Pulmonary artery endothelial cell (primary cell): ENCODE data around the gene AGXT. TPM values are rescaled to one million over a fixed set of nuclear protein-coding genes. Genes with fewer than 3 reads are reported as not detected.

ENCODE experiments used
- DNase-seq: peaks from one replicate; pipeline ENCODE4 v3.0.0-alpha.2; 2011; ENCODE audit warnings: low read depth, low spot score
- total RNA-seq: library from RNA; depleted of rRNA; stranded (reverse); fragments of >200 nt; gene quantifications from 2 replicates; pipeline ENCODE4 v1.2.3, GENCODE V29; 2014

AGXT gene
- total RNA-seq, 1 donor from 2014 or later: not detected

- no peak for DNase-seq
Observed at GRCh38 chr2:240869109-240869955, 708 bp downstream of the AGXT start.

GRCh38 chr2:240869956-240870875, 1.6 kb downstream of the AGXT start:
- no peak for DNase-seq

GRCh38 chr2:240871071-240871958, 2.7 kb downstream of the AGXT start:
- DNase-seq: no peak

- no peak for DNase-seq
Observed at GRCh38 chr2:240872317-240873097, 3.9 kb downstream of the AGXT start.

GRCh38 chr2:240873098-240873788, 4.6 kb downstream of the AGXT start:
- no peak for DNase-seq

- DNase-seq: no peak
Observed at GRCh38 chr2:240873805-240874714, 5.4 kb downstream of the AGXT start.

- no peak for DNase-seq
Observed at GRCh38 chr2:240874715-240875227, 6.1 kb downstream of the AGXT start.

- DNase-seq: no peak
Observed at GRCh38 chr2:240875228-240876034, 6.8 kb downstream of the AGXT start.

GRCh38 chr2:240876035-240876474, 7.4 kb downstream of the AGXT start:
- DNase-seq: no peak

GRCh38 chr2:240876475-240877251, 8.0 kb downstream of the AGXT start:
- no peak for DNase-seq

GRCh38 chr2:240877460-240878340, 9.1 kb downstream of the AGXT start:
- no peak for DNase-seq

- DNase-seq: no peak
Observed at GRCh38 chr2:240878341-240878936, 9.8 kb downstream of the AGXT start.

GRCh38 chr2:240879105-240879504, 10.5 kb downstream of the AGXT start:
- DNase-seq: no peak

- DNase-seq: no peak
Observed at GRCh38 chr2:240881913-240882312, 13.3 kb downstream of the AGXT start.

GRCh38 chr2:240884221-240884620, 15.6 kb downstream of the AGXT start:
- DNase-seq: no peak
